Stimulated activated CD8-positive, alpha-beta memory T cell treated with anti-CD3 and anti-CD28 coated beads, Interleukin-4, amount 100 ng/mL, for 1 hour (primary cell): Measurements from ENCODE around the gene ZNF474.

Experiments used
- DNase-seq, 2 donors: peaks; one replicate each; pipeline ENCODE4 v3.0.0-alpha.2; 2020; ENCODE audit warnings: low read depth in 2 of 2, low spot score in 1 of 2

Gene ZNF474

GRCh38 chr5:122153230-122153629 is 23.9 kb downstream of the ZNF474 start:
- DNase-seq, result no peak

- DNase-seq, result no peak
Measured at GRCh38 chr5:122153774-122154173, 24.4 kb downstream of the ZNF474 start.

- DNase-seq, result no peak
Measured at GRCh38 chr5:122154491-122154890, 25.1 kb downstream of the ZNF474 start.

- DNase-seq, result no peak
Measured at GRCh38 chr5:122154910-122155309, 25.6 kb downstream of the ZNF474 start.

- no peak for DNase-seq
Measured at GRCh38 chr5:122155546-122155945, 26.2 kb downstream of the ZNF474 start.

- DNase-seq, result no peak
Measured at GRCh38 chr5:122156724-122157325, 27.5 kb downstream of the ZNF474 start.

GRCh38 chr5:122162100-122162638 is 32.8 kb downstream of the ZNF474 start:
- no peak for DNase-seq

GRCh38 chr5:122163121-122164069 is 34.0 kb downstream of the ZNF474 start:
- DNase-seq, result no peak

- no peak for DNase-seq
Measured at GRCh38 chr5:122164070-122164435, 34.7 kb downstream of the ZNF474 start.

- DNase-seq, result no peak
Measured at GRCh38 chr5:122164831-122165558, 35.6 kb downstream of the ZNF474 start.

- DNase-seq, result no peak
Measured at GRCh38 chr5:122165559-122166078, 36.3 kb downstream of the ZNF474 start.

- no peak for DNase-seq
Measured at GRCh38 chr5:122169350-122170103, 40.2 kb downstream of the ZNF474 start.

- DNase-seq, result no peak
Measured at GRCh38 chr5:122170620-122171019, 41.3 kb downstream of the ZNF474 start.

GRCh38 chr5:122172207-122172606 is 42.9 kb downstream of the ZNF474 start:
- DNase-seq, result no peak

GRCh38 chr5:122173474-122174415 is 44.4 kb downstream of the ZNF474 start:
- DNase-seq, result no peak

GRCh38 chr5:122175091-122175490 is 45.7 kb downstream of the ZNF474 start:
- DNase-seq, result no peak

- no peak for DNase-seq
Measured at GRCh38 chr5:122175852-122176251, 46.5 kb downstream of the ZNF474 start.

- no peak for DNase-seq
Measured at GRCh38 chr5:122177161-122177560, 47.8 kb downstream of the ZNF474 start.

- no peak for DNase-seq
Measured at GRCh38 chr5:122179701-122180100, 50.4 kb downstream of the ZNF474 start.
